Panc1 (cell line): Measurements from ENCODE around the gene OR52R1. TPM values are rescaled to one million over a fixed set of nuclear protein-coding genes. Genes with fewer than 3 reads are reported as not detected.

Experiments used
- ATAC-seq: fragments of 200-7000 bp; cut with Tn5 transposase; 2 replicates; pipeline ENCODE4 v1.9.1; 2020; ENCODE audit warnings: mild to moderate bottlenecking, moderate library complexity
- Bru-seq: library from RNA; stranded (reverse); fragments of 400-500 nt; gene quantifications from one replicate; lab custom pipeline; 2021; lab: Mats Ljungman, UMichigan
- BruChase-seq, 2 experiments: library from RNA; stranded (reverse); fragments of 400-500 nt; gene quantifications; one replicate each; lab custom pipeline; 2021; lab: Mats Ljungman, UMichigan
- BruUV-seq: library from RNA; stranded (reverse); fragments of 400-500 nt; replicated peaks from 2 replicates; lab custom pipeline; 2021; lab: Mats Ljungman, UMichigan
- CTCF ChIA-PET: fragments of 300-600 bp; sonication (Branson Sonifier 250); formaldehyde crosslinking; loops from one replicate; lab custom pipeline; 2022; ENCODE audit warnings: antibody characterized with exemption; lab: Charles Lee
- POLR2A ChIA-PET: fragments of 300-600 bp; sonication (Branson Sonifier 250); formaldehyde crosslinking; loops from one replicate; lab custom pipeline; 2022; ENCODE audit warnings: antibody characterized with exemption; lab: Charles Lee
- DNase-seq: peaks from one replicate; pipeline ENCODE4 v3.0.0-alpha.2; 2010; ENCODE audit warnings: low read depth, low spot score
- H3K27ac ChIP-seq: 2 replicates; pipeline ENCODE4 v1.5.1; 2011; ENCODE audit warnings: mild to moderate bottlenecking, low read length, inconsistent platforms
- H3K27me3 ChIP-seq: fragments of 200-500 bp; sonication (Bioruptor generic); 2 replicates; pipeline ENCODE4 v1.6.0; 2014; ENCODE audit warnings: low read length, inconsistent platforms; ENCODE audit not compliant: control insufficient read depth, insufficient read depth
- H3K36me3 ChIP-seq: fragments of 200-500 bp; sonication (Bioruptor generic); 2 replicates; pipeline ENCODE4 v1.5.1; 2014; ENCODE audit warnings: inconsistent platforms, mild to moderate bottlenecking, low read length, moderate library complexity; ENCODE audit not compliant: control insufficient read depth, insufficient read depth
- H3K4me1 ChIP-seq: 2 replicates; pipeline ENCODE4 v1.5.1; 2011; ENCODE audit warnings: inconsistent platforms, mild to moderate bottlenecking, low read length, moderate library complexity; ENCODE audit not compliant: control insufficient read depth, insufficient read depth
- H3K4me3 ChIP-seq, 2 experiments: 2 replicates each; pipeline ENCODE4 v1.5.1; 2011 to 2012; ENCODE audit warnings: low read depth in 2 of 2, low read length in 2 of 2, mild to moderate bottlenecking in 2 of 2, inconsistent platforms in 1 of 2, moderate library complexity in 1 of 2
- H3K9me3 ChIP-seq: fragments of 200-500 bp; sonication (Bioruptor generic); 2 replicates; pipeline ENCODE4 v1.5.1; 2014; ENCODE audit warnings: low read depth, mild to moderate bottlenecking, inconsistent platforms, low read length, moderate library complexity; ENCODE audit not compliant: control insufficient read depth, insufficient read depth
- POLR2AphosphoS5 ChIP-seq: IDR thresholded peaks from 2 replicates; pipeline ENCODE4 v1.6.1; 2012; ENCODE audit warnings: mild to moderate bottlenecking, low read depth, low read length, moderate library complexity
- SIN3A ChIP-seq: IDR thresholded peaks from 2 replicates; pipeline ENCODE4 v1.6.1; 2012; ENCODE audit warnings: low read depth, mild to moderate bottlenecking, low read length, moderate library complexity, borderline replicate concordance; ENCODE audit not compliant: insufficient read depth
- TCF7L2 ChIP-seq: IDR thresholded peaks from 2 replicates; pipeline ENCODE4 v1.6.1; 2011; ENCODE audit warnings: mild to moderate bottlenecking, low read depth, low read length, inconsistent platforms
- in situ Hi-C: cut with HindIII; loops from 2 replicates; pipeline ENCODE4 v1.10.0; 2016; ENCODE audit warnings: low sequenced_read_pairs, low pct_unique_long_range_greater_than_20kb
- intact Hi-C: fragments of 100-400 bp; cut with micrococcal nuclease; formaldehyde crosslinking; loops from one replicate; pipeline ENCODE4 v1.10.0; 2022; ENCODE audit not compliant: unreplicated experiment
- long read RNA-seq: library from polyadenylated mRNA; unstranded; transcript quantifications from one replicate; pipeline ENCODE4 v2.0.0, GENCODE V29; 2021; ENCODE audit not compliant: unreplicated experiment
- polyA plus RNA-seq: library from polyadenylated mRNA; unstranded; fragments of >200 nt; gene quantifications from one replicate; pipeline ENCODE4 v1.2.1, GENCODE V29; 2012; ENCODE audit warnings: missing spikeins; ENCODE audit not compliant: insufficient read length
- total RNA-seq: library from RNA; stranded (reverse); gene quantifications from one replicate; pipeline ENCODE4 v1.2.1, GENCODE V29; 2021; ENCODE audit not compliant: unreplicated experiment
- TF ChIP-seq, protein P1 (sequence below): fragments of 450-650 bp; IDR thresholded peaks from 2 replicates; pipeline ENCODE4 v1.5.1; 2017; ENCODE audit warnings: mild to moderate bottlenecking
- TF ChIP-seq, protein P2 (sequence below), 2 experiments: IDR thresholded peaks; 2 replicates each; pipeline ENCODE4 v1.6.1; 2011 to 2012; ENCODE audit warnings: low read depth in 2 of 2, control low read depth in 1 of 2, low read length in 1 of 2, mild to moderate bottlenecking in 1 of 2, moderate library complexity in 1 of 2; ENCODE audit not compliant: insufficient read depth in 1 of 2

OR52R1 gene
- not detected for total RNA-seq
- not detected for polyA plus RNA-seq
- not detected for Bru-seq, nascent RNA
- not detected for BruChase-seq, experiment 1, labeled RNA remaining after a 2-hour chase
- not detected for BruChase-seq, experiment 2, labeled RNA remaining after a 6-hour chase
- long read RNA-seq: 0 reads

GRCh38 chr11:4804280-4804679 is at the start of gene OR52R1:
Gene OR52R1, minus strand, starts transcription at chr11:4804380. Its CDS starts 0 bp downstream, at chr11:4804380.
- H3K27ac ChIP-seq: no peak within 1 kb of the TSS
- TF ChIP-seq POLR2AphosphoS5 (no peak), TCF7L2 (no peak), SIN3A (no peak)
- TF ChIP-seq, protein P1, sequence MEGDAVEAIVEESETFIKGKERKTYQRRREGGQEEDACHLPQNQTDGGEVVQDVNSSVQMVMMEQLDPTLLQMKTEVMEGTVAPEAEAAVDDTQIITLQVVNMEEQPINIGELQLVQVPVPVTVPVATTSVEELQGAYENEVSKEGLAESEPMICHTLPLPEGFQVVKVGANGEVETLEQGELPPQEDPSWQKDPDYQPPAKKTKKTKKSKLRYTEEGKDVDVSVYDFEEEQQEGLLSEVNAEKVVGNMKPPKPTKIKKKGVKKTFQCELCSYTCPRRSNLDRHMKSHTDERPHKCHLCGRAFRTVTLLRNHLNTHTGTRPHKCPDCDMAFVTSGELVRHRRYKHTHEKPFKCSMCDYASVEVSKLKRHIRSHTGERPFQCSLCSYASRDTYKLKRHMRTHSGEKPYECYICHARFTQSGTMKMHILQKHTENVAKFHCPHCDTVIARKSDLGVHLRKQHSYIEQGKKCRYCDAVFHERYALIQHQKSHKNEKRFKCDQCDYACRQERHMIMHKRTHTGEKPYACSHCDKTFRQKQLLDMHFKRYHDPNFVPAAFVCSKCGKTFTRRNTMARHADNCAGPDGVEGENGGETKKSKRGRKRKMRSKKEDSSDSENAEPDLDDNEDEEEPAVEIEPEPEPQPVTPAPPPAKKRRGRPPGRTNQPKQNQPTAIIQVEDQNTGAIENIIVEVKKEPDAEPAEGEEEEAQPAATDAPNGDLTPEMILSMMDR: no peak
- TF ChIP-seq, protein P2, sequence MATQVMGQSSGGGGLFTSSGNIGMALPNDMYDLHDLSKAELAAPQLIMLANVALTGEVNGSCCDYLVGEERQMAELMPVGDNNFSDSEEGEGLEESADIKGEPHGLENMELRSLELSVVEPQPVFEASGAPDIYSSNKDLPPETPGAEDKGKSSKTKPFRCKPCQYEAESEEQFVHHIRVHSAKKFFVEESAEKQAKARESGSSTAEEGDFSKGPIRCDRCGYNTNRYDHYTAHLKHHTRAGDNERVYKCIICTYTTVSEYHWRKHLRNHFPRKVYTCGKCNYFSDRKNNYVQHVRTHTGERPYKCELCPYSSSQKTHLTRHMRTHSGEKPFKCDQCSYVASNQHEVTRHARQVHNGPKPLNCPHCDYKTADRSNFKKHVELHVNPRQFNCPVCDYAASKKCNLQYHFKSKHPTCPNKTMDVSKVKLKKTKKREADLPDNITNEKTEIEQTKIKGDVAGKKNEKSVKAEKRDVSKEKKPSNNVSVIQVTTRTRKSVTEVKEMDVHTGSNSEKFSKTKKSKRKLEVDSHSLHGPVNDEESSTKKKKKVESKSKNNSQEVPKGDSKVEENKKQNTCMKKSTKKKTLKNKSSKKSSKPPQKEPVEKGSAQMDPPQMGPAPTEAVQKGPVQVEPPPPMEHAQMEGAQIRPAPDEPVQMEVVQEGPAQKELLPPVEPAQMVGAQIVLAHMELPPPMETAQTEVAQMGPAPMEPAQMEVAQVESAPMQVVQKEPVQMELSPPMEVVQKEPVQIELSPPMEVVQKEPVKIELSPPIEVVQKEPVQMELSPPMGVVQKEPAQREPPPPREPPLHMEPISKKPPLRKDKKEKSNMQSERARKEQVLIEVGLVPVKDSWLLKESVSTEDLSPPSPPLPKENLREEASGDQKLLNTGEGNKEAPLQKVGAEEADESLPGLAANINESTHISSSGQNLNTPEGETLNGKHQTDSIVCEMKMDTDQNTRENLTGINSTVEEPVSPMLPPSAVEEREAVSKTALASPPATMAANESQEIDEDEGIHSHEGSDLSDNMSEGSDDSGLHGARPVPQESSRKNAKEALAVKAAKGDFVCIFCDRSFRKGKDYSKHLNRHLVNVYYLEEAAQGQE (IDR thresholded peaks at IDR 0.05; ENCODE audit: insufficient read depth in 1 of 2, low read depth in 2 of 2, low read length in 1 of 2): no peak
- ChIA-PET POLR2A (no interaction called here), CTCF (no interaction called here)
- no peak within 1 kb of the TSS for H3K4me3 ChIP-seq
- no peak for DNase-seq
- H3K4me1 ChIP-seq: no peaks in the 10 kb centered on the region
- in situ Hi-C loops: no loop called here
- H3K36me3 ChIP-seq: no peaks in the 10 kb centered on the region
- intact Hi-C loops: no loop called here
- no peaks in the 10 kb centered on the region for H3K9me3 ChIP-seq
- H3K27me3 ChIP-seq: no peaks in the 10 kb centered on the region
- no peak for ATAC-seq
- BruUV-seq: no TSS peak

DNA sequence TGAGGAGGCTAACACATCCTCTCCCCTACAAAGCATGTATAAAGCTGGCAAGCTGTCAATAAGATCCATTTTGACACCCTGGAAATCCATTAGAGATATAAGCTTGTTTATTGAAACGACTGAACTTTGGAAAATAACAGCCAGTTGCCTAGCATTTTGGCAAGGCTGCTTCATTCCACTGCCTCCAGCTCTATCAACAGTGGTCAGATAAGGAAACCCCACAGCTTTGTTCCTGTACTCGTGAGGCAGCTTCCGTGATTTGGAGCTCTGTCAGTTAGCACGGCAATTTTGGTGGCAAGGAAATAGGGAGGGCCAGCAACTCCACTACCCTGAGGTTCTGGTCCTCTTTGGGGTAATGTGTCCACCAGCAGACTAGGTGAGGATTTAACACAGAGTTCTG is 46.9 kb upstream of the OR52R1 start:
- no peak for DNase-seq
- in situ Hi-C loops (no loop called here), intact Hi-C loops (no loop called here)
- H3K27ac ChIP-seq: no peak overlapping the region
- H3K9me3 ChIP-seq: no peaks in the 10 kb centered on the region
- H3K4me3 ChIP-seq: no peak overlapping the region
- ATAC-seq: 0 out of 2 replicates have a peak, but pooled peaks have one; percentile 38
- no TSS peak for BruUV-seq
- ChIA-PET CTCF (no interaction called here), POLR2A (no interaction called here)
- no peaks in the 10 kb centered on the region for H3K4me1 ChIP-seq
- H3K27me3 ChIP-seq: no peaks in the 10 kb centered on the region
- TF ChIP-seq, protein P1: no peak
- TF ChIP-seq SIN3A (no peak), TCF7L2 (no peak), POLR2AphosphoS5 (no peak)
- TF ChIP-seq, protein P2 (IDR thresholded peaks at IDR 0.05; ENCODE audit: insufficient read depth in 1 of 2, low read depth in 2 of 2, low read length in 1 of 2): no peak
- H3K36me3 ChIP-seq: no peaks in the 10 kb centered on the region
